Limb (tissue), 2 donors: ENCODE measurements around the gene STEAP3.
A peak's percentile ranks its signal among the peaks of the same experiment; 100 is the strongest.

Source experiments
- DNase-seq, 2 donors: peaks; one replicate each; pipeline ENCODE4 v3.0.0-alpha.2; 2016; ENCODE audit errors: extremely low spot score in 2 of 2

STEAP3 gene

DNA sequence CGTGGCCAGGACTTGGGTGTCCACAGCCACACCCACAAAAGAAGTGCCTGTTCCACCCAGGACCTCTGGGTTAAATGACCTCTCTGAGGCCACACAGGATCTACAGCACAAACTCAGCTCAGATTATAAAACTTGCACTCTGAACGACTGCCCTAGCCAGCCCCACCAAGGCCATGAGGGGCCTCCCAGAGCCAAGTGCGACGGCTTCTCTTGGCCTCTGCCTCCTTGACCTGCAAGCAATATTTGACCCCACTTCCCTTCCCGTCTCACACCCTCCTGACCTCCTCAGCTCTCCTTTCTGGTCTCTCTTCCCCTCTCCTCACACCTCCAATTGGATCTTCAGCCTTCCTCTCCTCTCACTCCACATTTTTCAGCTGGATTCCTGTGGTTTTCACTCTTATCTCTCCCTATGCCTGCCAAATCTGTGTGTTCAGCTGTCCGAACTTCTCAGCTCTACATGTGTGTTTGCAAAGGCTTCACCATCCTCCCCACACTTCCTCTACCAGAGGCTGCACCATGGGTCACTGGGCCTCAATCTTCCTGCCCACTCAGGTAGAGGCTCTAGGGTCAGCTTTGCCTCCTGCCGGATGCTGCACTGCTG, 25.3 kb upstream of the STEAP3 start:
- no peak for DNase-seq

DNA sequence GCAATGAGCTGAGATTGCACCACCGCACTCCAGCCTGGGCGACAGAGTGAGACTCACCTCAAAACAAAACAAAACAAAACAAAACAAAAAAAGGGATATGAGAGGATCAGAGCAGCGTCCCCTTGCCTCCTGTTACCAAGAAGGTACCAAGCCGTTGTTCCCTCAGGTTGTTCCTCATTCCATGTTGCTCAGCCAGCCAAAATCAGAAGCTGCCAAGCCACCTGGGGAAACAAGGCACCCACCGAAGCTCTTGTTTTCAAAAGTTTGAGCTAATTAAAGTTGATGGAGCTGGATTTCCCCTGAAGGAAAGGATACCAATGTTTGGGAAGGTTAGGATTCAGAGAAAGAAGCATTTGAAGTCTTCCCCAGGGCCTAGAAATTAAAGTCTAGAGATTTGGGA, 21.8 kb upstream of the STEAP3 start:
- no peak for DNase-seq

DNA sequence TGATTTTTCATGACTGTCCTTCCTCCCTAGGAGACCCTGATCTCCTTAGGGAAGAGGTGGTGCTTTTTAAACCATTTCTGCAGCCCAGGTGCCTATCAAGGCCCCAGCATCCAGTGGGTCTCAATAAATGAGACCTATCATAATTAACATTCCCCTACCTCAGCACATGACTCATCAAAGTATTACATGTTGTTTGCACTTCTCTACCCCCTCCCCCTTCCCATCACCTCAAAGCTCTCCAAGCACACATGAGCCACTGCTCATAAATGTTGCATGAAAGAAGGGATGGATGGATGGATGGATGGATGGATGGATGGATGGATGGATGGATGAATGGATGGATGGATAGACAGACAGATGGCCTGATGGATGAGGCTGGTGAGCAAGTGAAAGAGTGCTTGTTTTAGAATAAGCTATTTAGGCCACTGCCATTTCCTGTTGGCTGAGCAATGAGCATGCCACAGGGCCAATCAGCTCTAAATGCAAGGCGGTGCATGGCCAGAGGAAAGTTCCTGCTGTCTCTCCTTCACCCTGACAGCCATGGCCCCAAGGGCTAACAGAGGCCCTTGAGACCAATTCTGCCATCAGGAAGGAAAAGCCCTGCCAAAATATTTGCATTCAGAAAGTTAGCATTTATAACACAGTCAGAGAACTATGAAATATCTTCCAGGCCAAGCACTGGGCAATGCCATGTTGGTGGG, 20.9 kb upstream of the STEAP3 start:
- DNase-seq, result no peak

DNA sequence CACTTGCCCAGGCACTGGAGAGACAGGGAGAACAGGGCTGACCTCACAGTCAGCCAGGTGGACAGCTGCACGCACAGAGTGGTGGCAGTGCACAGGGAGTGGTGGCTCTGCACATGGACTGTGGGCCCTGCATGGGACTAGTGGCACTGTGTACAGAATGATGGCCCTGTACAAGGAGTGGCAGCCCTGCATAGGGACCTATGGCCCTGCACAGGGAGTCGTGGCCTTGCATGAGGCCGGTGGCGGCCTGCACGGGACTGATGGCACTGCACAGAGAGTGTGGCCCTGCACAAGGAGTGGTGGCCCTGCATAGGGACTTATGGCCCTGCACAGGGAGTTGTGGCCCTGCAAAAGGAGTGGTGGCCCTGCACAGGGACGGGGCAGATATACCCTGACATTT, 19.1 kb upstream of the STEAP3 start:
- no peak for DNase-seq

GRCh38 chr2:119205001-119205706, 18.5 kb upstream of the STEAP3 start:
- DNase-seq, result no peak

GRCh38 chr2:119206201-119206600, 17.4 kb upstream of the STEAP3 start:
- DNase-seq, result no peak

- DNase-seq, result no peak
These were observed 16.2 kb upstream of the STEAP3 start for GRCh38 chr2:119207447-119207846.

DNA sequence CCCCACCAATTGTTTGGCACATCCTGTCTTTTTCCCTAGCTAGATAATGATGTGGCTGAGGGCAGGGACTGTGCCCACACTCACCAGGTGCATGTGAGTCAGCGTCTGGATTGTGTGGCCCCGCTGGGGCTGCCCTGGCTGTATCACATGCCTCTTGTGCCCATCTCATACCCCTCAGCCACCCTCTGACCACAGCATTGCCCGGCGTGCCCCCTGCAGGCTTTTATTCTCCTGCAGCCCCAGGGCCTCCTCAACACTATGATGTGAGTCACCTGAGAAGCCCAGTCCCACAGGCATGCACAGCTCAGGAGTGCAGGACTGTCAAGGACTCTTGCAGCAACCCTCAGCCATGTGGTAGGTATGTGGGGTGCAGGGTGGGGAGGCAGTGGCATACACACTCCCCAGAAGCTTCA, 14.8 kb upstream of the STEAP3 start:
- no peak for DNase-seq

DNA sequence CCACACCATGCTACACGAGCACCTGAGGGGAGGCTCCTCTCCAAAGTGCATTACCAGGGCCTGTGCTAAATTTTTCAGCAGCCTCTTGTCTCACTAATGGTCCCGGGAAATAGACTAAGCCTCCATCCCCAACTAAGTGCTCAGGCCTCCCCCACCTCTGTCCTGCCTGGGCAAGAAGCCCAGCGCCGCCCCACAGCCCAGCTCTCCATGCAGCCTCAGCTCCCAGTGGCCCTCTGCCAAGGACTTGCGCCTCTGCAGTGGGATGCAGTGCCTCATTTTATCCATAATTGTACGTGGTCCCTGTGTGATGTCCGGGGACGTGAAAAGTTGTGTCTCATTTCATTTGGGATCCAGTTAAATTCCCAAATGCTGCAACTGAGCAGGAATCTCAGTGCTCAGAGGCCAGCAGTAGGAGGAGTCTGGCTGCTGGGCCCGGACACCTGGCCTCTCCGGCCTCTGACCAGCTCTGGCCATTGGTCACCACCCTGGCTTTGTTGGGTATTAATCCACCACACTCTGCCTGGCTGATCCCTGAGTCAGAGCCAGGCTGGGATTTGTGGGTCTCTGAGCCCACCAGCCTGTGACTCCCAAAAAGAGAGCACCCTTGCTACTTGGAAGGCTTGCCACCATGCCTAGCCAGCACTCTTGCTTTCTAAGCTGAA, 11.4 kb upstream of the STEAP3 start:
- DNase-seq, result no peak

DNA sequence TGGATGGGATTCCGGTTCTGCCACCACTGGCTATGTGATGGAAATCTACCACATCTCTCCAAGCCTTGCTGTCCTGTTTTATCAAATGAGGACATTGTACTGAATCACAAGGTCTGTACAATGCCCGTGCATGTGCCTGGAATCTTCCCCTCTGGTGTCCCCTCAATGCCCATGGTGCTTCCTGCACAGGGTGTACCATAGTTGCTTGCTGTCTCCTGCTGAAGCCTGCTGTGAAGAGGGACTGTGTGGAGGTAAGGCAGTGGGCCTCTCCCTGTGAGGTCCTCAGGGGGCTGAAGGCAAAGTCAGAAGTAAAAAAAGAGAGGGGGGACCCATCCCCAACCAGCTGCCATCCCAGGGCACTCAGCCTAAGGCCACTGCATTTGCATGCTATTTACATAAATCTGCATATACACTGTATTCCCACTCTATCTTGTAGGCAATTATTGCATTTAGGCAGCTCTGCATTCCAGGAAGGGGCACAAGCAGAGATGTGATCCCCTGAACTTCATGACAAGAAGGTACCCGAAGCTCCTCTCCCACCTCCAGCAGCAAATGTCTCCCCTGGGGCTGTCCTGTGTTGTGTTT, 9.1 kb upstream of the STEAP3 start:
- no peak for DNase-seq

GRCh38 chr2:119216994-119217393, 6.6 kb upstream of the STEAP3 start:
- no peak for DNase-seq

GRCh38 chr2:119218478-119219064, 5.1 kb upstream of the STEAP3 start:
- DNase-seq, result peak; percentile 39 to 62

GRCh38 chr2:119219873-119220272, 3.8 kb upstream of the STEAP3 start:
- no peak for DNase-seq

DNA sequence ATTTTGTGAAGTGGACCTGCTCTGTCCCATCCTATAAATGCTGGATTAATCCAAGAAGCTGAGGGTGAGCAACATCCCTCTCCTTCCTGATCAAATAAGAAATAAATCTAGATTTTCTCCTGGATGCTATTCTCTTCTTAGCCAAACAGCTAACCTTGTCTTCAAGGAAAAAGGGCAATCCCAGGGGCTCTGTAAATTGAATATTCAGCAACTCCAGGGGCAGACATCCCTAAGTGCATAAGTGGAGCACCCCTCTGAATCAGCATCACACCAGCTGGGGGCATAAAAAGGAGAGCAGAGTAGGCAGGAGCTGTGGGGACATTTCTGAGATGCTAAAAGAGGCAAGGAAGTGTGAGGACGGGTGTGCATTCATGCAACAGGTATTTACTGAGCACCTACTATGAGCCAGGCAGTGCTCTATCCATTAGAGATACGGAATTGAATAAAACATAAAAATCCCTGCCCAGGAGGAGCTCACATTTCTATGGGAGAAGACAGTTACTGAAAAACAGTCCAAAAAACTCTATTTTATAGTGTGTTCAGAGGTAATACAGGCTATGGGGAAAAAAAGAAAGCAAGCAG, 2.8 kb upstream of the STEAP3 start:
- DNase-seq, result no peak

- no peak for DNase-seq
These were observed 2.0 kb upstream of the STEAP3 start for GRCh38 chr2:119221609-119222008.

DNA sequence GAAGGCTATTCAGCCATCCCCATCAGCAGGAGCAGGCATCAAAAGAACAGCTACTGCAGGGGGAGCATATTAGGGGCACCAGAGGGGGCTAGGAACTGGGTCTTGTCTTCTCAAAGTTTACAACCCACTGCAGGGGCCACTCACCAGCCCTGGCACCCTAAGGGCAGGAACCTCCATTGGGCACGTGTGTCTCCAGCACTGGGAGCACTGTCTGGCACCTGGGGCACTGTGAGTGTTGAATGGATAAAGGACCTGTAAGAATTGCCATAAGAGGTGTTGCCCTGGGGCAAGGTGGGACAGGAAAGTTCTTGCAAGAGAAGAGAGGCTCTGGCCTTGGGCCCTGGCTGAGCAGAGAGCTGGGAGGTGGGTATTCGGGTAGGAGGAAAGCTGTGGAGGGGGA, 1.4 kb upstream of the STEAP3 start:
- no peak for DNase-seq

GRCh38 chr2:119222863-119223520, 642 bp upstream of the STEAP3 start:
- no peak for DNase-seq

DNA sequence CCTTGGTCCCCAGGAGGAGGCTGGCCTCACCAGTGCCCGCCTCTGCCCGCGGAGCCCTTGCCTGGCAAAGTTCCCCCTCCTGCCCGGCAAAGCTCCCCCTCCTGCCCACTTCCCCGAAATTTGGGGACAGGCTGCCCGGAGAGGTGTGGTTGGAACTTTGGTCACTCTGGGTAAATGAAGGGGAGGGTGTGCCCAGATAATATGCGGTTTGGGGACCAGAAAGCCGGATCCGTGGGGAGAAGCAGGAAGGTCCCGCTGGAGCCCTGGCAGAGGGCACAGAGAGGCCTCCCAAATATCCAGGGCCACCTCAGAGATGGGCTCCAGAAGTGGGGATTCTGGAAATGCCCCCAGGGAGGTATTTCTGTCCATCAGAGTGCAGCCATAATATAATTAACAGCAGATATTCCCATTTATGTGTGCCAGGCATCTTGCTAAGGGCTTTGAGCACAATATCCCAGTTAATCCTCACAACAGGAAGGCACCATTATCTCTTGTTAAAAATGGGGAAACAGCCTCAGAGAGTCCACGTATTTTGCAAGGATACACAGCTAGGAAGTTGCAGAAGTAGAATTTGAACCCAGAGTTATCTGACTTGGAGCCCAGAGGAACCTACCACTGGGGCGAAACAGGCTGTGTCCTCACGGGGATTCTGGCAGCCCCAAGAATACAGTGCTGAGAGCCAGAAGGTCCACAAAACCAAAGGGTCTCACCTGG, 914 bp downstream of the STEAP3 start:
- DNase-seq, result no peak

- DNase-seq, result no peak
These were observed 1.7 kb downstream of the STEAP3 start for GRCh38 chr2:119225105-119225865.
